PFSK-1 (cell line): Measurements from ENCODE around the gene THG1L.

Experiments
- FOXP2 ChIP-seq: optimal IDR thresholded peaks from 2 replicates; pipeline ENCODE3; 2011; ENCODE audit warnings: borderline replicate concordance, control low read depth, inconsistent platforms; ENCODE audit not compliant: insufficient read depth; ENCODE audit errors: extremely low read length, extremely low read depth
- POLR2AphosphoS5 ChIP-seq: IDR thresholded peaks from 2 replicates; pipeline ENCODE4 v1.6.1; 2012; ENCODE audit warnings: low read depth, mild to moderate bottlenecking, control low read depth, low read length, moderate library complexity
- SIN3A ChIP-seq: IDR thresholded peaks from 2 replicates; pipeline ENCODE4 v1.6.1; 2012; ENCODE audit warnings: mild to moderate bottlenecking, low read length, moderate library complexity, borderline replicate concordance; ENCODE audit not compliant: insufficient read depth
- TAF1 ChIP-seq: IDR thresholded peaks from 2 replicates; pipeline ENCODE4 v1.6.1; 2012; ENCODE audit warnings: low read length, control low read depth, borderline replicate concordance; ENCODE audit not compliant: insufficient read depth
- TF ChIP-seq, protein P1 (sequence below), 2 experiments: IDR thresholded peaks; 2 replicates each; pipeline versions ENCODE4 v1.6.1 to v1.8.0; 2011 to 2012; ENCODE audit warnings: low read depth in 2 of 2, low read length in 2 of 2, control low read depth in 1 of 2, inconsistent platforms in 1 of 2, mild to moderate bottlenecking in 1 of 2, moderate library complexity in 1 of 2; ENCODE audit not compliant: insufficient read depth in 1 of 2

Gene THG1L

DNA sequence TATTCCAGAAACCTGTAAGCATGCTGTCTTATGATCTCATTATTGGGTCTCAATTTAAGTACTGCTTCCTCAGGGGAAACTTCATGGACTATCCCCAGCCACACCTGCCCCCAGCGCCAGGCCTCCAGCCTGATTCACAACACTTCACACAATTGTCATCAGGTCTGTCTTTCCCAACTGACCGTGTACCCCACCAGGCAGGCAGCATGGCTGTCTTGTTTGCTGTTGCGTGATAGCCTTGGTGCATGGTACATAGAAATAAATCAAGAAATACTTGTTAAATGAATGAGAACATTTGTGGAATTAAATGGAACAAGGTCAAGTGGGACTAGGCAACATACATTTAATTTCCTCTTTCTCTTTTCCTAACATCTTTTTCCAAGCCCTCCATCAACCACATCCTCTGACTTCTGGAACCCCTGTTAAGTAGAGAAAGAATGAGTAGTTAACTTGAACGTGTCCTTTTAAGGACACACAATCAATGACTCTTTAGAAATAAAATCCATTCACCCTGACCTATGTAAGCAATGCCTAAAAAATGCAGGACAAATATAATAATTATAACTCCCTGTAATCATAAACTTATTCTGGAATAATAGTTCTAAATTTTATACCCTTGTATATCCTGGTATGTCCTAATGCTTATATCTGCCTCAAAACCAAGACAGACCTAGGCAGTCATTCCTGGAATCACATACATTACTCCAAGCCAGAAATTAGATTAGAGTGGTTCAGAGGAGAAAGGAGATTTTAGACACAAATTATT, 17.2 kb upstream of the THG1L start:
- TF ChIP-seq FOXP2 (no peak), SIN3A (no peak), TAF1 (no peak), POLR2AphosphoS5 (no peak)
- TF ChIP-seq, protein P1, sequence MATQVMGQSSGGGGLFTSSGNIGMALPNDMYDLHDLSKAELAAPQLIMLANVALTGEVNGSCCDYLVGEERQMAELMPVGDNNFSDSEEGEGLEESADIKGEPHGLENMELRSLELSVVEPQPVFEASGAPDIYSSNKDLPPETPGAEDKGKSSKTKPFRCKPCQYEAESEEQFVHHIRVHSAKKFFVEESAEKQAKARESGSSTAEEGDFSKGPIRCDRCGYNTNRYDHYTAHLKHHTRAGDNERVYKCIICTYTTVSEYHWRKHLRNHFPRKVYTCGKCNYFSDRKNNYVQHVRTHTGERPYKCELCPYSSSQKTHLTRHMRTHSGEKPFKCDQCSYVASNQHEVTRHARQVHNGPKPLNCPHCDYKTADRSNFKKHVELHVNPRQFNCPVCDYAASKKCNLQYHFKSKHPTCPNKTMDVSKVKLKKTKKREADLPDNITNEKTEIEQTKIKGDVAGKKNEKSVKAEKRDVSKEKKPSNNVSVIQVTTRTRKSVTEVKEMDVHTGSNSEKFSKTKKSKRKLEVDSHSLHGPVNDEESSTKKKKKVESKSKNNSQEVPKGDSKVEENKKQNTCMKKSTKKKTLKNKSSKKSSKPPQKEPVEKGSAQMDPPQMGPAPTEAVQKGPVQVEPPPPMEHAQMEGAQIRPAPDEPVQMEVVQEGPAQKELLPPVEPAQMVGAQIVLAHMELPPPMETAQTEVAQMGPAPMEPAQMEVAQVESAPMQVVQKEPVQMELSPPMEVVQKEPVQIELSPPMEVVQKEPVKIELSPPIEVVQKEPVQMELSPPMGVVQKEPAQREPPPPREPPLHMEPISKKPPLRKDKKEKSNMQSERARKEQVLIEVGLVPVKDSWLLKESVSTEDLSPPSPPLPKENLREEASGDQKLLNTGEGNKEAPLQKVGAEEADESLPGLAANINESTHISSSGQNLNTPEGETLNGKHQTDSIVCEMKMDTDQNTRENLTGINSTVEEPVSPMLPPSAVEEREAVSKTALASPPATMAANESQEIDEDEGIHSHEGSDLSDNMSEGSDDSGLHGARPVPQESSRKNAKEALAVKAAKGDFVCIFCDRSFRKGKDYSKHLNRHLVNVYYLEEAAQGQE (IDR thresholded peaks at IDR 0.05; ENCODE audit: insufficient read depth in 1 of 2, low read depth in 2 of 2, low read length in 2 of 2), result no peak

DNA sequence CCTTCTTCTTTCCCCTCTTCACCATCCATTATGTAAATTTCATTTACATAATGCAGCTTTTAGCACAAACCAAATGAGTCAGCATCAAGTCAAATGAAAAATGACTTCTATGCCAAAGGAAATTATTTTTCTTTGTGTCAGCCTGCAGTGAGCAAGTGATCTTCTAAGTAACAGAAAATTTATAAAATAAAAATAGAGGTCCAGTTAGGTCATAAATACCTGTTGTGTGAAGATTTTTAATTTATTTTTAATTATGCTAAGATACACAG, 16.7 kb upstream of the THG1L start:
- no peak for TF ChIP-seq TAF1
- TF ChIP-seq FOXP2, result no peak
- no peak for TF ChIP-seq SIN3A
- no peak for TF ChIP-seq POLR2AphosphoS5
- TF ChIP-seq, protein P1 (IDR thresholded peaks at IDR 0.05; ENCODE audit: insufficient read depth in 1 of 2, low read depth in 2 of 2, low read length in 2 of 2), result no peak

DNA sequence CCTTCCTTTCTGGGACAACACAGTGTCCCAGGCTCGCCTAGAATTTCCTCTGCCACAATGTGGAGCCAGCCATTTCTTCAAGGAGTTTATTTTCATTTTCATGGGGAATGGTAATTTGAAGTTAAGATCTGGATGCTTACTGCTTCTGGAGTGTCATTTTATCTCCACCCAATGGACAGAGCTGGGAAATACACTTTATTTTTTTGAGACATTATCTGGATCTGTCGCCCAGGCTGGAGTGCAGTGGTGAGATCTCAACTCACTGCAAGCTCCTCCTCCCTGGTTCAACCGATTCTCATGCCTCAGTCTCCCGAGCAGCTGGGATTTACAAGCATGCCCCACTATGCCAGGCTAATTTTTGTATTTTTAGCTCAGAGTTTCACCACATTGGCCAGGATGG, 12.7 kb upstream of the THG1L start:
- TF ChIP-seq SIN3A, result no peak
- no peak for TF ChIP-seq POLR2AphosphoS5
- no peak for TF ChIP-seq TAF1
- TF ChIP-seq, protein P1 (IDR thresholded peaks at IDR 0.05; ENCODE audit: insufficient read depth in 1 of 2, low read depth in 2 of 2, low read length in 2 of 2), result no peak
- TF ChIP-seq FOXP2, result no peak

DNA sequence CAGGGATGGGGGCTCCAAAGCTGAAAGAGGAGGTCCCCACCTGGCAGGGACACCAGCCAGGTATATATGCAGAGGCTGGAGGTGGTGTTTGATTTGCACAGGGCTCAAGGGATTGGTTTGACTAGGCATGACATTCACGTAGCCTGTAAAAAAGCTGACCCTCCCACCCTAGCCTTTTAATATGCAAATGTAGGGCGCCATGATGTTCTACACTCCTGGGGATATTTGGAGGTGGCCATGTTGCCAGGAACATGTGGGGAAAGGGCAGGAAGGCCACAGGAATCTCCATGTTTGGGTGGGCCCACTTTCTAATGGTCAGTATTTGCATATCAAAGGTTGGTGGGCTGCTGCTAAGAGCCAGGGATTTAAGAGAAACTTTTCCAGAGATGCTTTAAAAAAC, 12.0 kb upstream of the THG1L start:
- no peak for TF ChIP-seq POLR2AphosphoS5
- TF ChIP-seq TAF1, result no peak
- TF ChIP-seq SIN3A, result no peak
- TF ChIP-seq, protein P1 (IDR thresholded peaks at IDR 0.05; ENCODE audit: insufficient read depth in 1 of 2, low read depth in 2 of 2, low read length in 2 of 2), result no peak
- TF ChIP-seq FOXP2, result no peak
